OCI-LY3 (cell line): ENCODE data around the gene SLC35F6.

Experiments
- H2AFZ ChIP-seq: fragments of 200-600, 300-600 bp; shearing (Covaris generic); 2 replicates; pipeline ENCODE4 v1.6.0; 2014; ENCODE audit warnings: antibody characterized with exemption, low read depth, low read length
- H3K27ac ChIP-seq: fragments of 200-600, 300-600 bp; sonication (generic); 2 replicates; pipeline ENCODE4 v1.5.1; 2014; ENCODE audit warnings: mild to moderate bottlenecking, low read length, moderate library complexity, mixed read lengths
- H3K27me3 ChIP-seq: fragments of 200-600, 300-600 bp; sonication (generic); 2 replicates; pipeline ENCODE4 v1.6.1; 2014; ENCODE audit warnings: low read depth, low read length, mixed read lengths
- H3K36me3 ChIP-seq: fragments of 200-600, 300-600 bp; sonication (generic); replicated peaks from 2 replicates; pipeline ENCODE3; 2014; ENCODE audit warnings: low read depth, low read length, mixed read lengths
- H3K4me1 ChIP-seq: fragments of 300-600, 200-600 bp; sonication (generic); 2 replicates; pipeline ENCODE4 v1.6.1; 2014; ENCODE audit warnings: low read length, mixed read lengths
- H3K4me2 ChIP-seq: fragments of 200-600, 300-600 bp; sonication (generic); 2 replicates; pipeline ENCODE4 v1.6.1; 2014; ENCODE audit warnings: low read length, mixed read lengths
- H3K4me3 ChIP-seq: fragments of 300-600, 200-600 bp; sonication (generic); 2 replicates; pipeline ENCODE4 v1.5.1; 2014; ENCODE audit warnings: antibody characterized with exemption, mild to moderate bottlenecking, low read length, moderate library complexity
- H3K79me2 ChIP-seq: fragments of 300-600, 200-600 bp; shearing (Covaris generic); 2 replicates; pipeline ENCODE4 v1.6.1; 2014; ENCODE audit warnings: mild to moderate bottlenecking, low read length, mixed read lengths
- H3K9ac ChIP-seq: fragments of 300-600, 200-600 bp; shearing (Covaris generic); 2 replicates; pipeline ENCODE4 v1.6.0; 2014; ENCODE audit warnings: mild to moderate bottlenecking, low read length, moderate library complexity
- H3K9me3 ChIP-seq: fragments of 200-600, 300-600 bp; shearing (Covaris generic); 2 replicates; pipeline ENCODE4 v1.6.1; 2014; ENCODE audit warnings: low read length, mixed read lengths; ENCODE audit not compliant: insufficient read depth
- H4K20me1 ChIP-seq: fragments of 200-600, 300-600 bp; sonication (generic); 2 replicates; pipeline ENCODE4 v1.6.1; 2016; ENCODE audit warnings: low read length, mixed read lengths; ENCODE audit not compliant: insufficient read depth
- CTCF ChIP-seq: fragments of 200-600, 300-600 bp; sonication (generic); IDR thresholded peaks from 2 replicates; pipeline ENCODE4 v1.5.1; 2014; ENCODE audit warnings: antibody characterized with exemption, low read length, low read depth
- EZH2phosphoT487 ChIP-seq: fragments of 200-600 bp; shearing (Covaris generic); IDR thresholded peaks from 2 replicates; pipeline ENCODE4 v1.6.1; 2018; ENCODE audit warnings: antibody characterized with exemption, mixed run types, low read depth

Gene SLC35F6

DNA sequence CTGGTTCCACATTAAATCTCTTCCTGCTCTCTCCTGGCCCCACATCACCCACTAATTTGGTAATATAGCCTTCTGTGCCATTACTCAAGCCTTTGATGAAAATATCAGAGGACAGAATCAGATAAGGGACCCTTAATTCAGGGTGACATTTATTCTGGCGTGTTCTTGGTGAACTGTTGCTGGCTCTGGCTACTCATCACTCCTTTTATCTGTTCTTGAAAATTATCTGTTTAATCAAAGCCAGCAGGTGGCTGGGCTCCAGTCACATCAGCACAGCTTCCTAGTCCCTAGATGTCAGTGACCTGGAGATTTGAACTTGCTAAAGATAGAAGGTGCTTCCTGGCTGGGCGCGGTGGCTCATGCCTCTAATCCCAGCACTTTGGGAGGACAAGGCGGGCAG lies 26.9 kb upstream of the SLC35F6 start:
- Histone ChIP-seq H3K79me2 (no peaks in the 10 kb centered on the region), H3K36me3 (no peaks in the 10 kb centered on the region), H3K4me3 (no peak overlapping the region), H3K27ac (no peak overlapping the region), H3K27me3 (0 out of 2 replicates have a peak, but pooled peaks cover 5% of the 10 kb centered on the region), H3K4me2 (no peak overlapping the region), H3K9ac (no peak overlapping the region), H4K20me1 (no peaks in the 10 kb centered on the region), H2AFZ (no peak overlapping the region), H3K9me3 (no peaks in the 10 kb centered on the region), H3K4me1 (no peaks in the 10 kb centered on the region)
- TF ChIP-seq EZH2phosphoT487 (no peak), CTCF (no peak)

DNA sequence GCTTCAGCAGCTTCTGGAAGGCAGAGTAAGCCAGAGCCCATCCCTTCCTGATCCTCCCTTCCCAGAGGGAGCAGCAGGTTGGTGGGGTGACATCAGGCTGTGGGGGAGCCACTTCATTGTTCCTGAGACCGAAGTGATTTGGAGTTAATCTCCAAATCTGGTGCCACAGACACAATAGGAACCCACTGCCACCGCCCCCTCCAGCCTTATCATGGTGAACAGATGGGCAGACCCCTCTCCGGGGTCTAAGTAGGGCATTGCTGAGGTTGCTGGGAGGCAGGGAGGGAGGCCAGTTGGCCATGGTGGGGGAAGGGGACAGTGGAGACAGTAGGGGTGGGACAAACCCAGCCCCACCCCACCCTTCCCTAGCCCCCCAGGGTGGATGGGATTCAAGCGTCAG lies 25.6 kb upstream of the SLC35F6 start:
- no peak overlapping the region for H3K27ac ChIP-seq
- no peaks in the 10 kb centered on the region for H3K27me3 ChIP-seq
- H2AFZ ChIP-seq: no peak overlapping the region
- H3K4me3 ChIP-seq: no peak overlapping the region
- no peaks in the 10 kb centered on the region for H3K4me1 ChIP-seq
- no peaks in the 10 kb centered on the region for H3K36me3 ChIP-seq
- no peaks in the 10 kb centered on the region for H3K9me3 ChIP-seq
- TF ChIP-seq EZH2phosphoT487: no peak
- TF ChIP-seq CTCF: no peak
- no peak overlapping the region for H3K9ac ChIP-seq
- H4K20me1 ChIP-seq: no peaks in the 10 kb centered on the region
- no peak overlapping the region for H3K4me2 ChIP-seq
- no peaks in the 10 kb centered on the region for H3K79me2 ChIP-seq

GRCh38 chr2:26739514-26739913 lies 24.6 kb upstream of the SLC35F6 start:
- Histone ChIP-seq H3K9me3 (no peaks in the 10 kb centered on the region), H3K4me1 (no peaks in the 10 kb centered on the region), H3K4me3 (no peak overlapping the region), H3K9ac (no peak overlapping the region), H2AFZ (no peak overlapping the region), H3K27ac (no peak overlapping the region), H3K79me2 (no peaks in the 10 kb centered on the region), H3K27me3 (no peaks in the 10 kb centered on the region), H3K4me2 (no peak overlapping the region), H3K36me3 (no peaks in the 10 kb centered on the region), H4K20me1 (no peaks in the 10 kb centered on the region)
- TF ChIP-seq CTCF (no peak), EZH2phosphoT487 (no peak)

GRCh38 chr2:26740346-26740745 lies 23.7 kb upstream of the SLC35F6 start:
- no peaks in the 10 kb centered on the region for H4K20me1 ChIP-seq

More at GRCh38 chr2:26740346-26740745, 23.7 kb upstream of the SLC35F6 start:
- Histone ChIP-seq H2AFZ (no peak overlapping the region), H3K4me2 (no peak overlapping the region), H3K79me2 (no peaks in the 10 kb centered on the region), H3K9me3 (no peaks in the 10 kb centered on the region), H3K27me3 (no peaks in the 10 kb centered on the region), H3K27ac (no peak overlapping the region), H3K4me1 (no peaks in the 10 kb centered on the region), H3K9ac (no peak overlapping the region), H3K36me3 (no peaks in the 10 kb centered on the region), H3K4me3 (no peak overlapping the region)
- no peak for TF ChIP-seq CTCF
- TF ChIP-seq EZH2phosphoT487: no peak
